BJ (cell line): ENCODE measurements around the gene SLC2A6. TPM values are rescaled to one million over a fixed set of nuclear protein-coding genes. Genes with fewer than 3 reads are reported as not detected.

Experiments used
- CTCF ChIA-PET: fragments of 350-600 bp; formaldehyde crosslinking; extraction: SDS; loops from one replicate; lab custom pipeline; 2021; ENCODE audit warnings: antibody characterized with exemption, inconsistent platforms; lab: Yijun Ruan, JAX
- POLR2A ChIA-PET: fragments of 300-600 bp; sonication (Branson Sonifier 250); formaldehyde crosslinking; extraction: SDS; loops from one replicate; lab custom pipeline; 2021; ENCODE audit warnings: antibody characterized with exemption; lab: Charles Lee
- DNase-seq: peaks from one replicate; pipeline ENCODE4 v3.0.0-alpha.2; 2011; ENCODE audit warnings: low read depth
- H3K27me3 ChIP-seq: 2 replicates; pipeline ENCODE4 v1.6.0; 2011; ENCODE audit warnings: low read length; ENCODE audit not compliant: control insufficient read depth, insufficient read depth
- H3K36me3 ChIP-seq: 2 replicates; pipeline ENCODE4 v1.5.1; 2011; ENCODE audit warnings: low read length; ENCODE audit not compliant: control insufficient read depth, insufficient read depth
- H3K4me3 ChIP-seq: 2 replicates; pipeline ENCODE4 v1.5.1; 2011; ENCODE audit warnings: low read depth, mild to moderate bottlenecking, control low read depth, low read length
- CTCF ChIP-seq: IDR thresholded peaks from 2 replicates; pipeline ENCODE4 v1.5.1; 2011; ENCODE audit warnings: low read depth, mild to moderate bottlenecking, control low read depth, inconsistent platforms, low read length, moderate library complexity; ENCODE audit not compliant: insufficient read depth
- polyA plus RNA-seq: library from polyadenylated mRNA; depleted of rRNA; stranded (reverse); fragments of >200 nt; gene quantifications from 2 replicates; pipeline ENCODE4 v1.2.3, GENCODE V29; 2011

SLC2A6 gene
- polyA plus RNA-seq, 1 experiment, result 9.0 TPM

GRCh38 chr9:133439337-133439736 is 39.6 kb downstream of the SLC2A6 start:
- Histone ChIP-seq H3K27me3 (peaks cover 1% of the 10 kb centered on the region), H3K4me3 (no peak overlapping the region), H3K36me3 (no peaks in the 10 kb centered on the region)
- CTCF ChIA-PET, result interaction anchor here (0.6 to 0.7 kb wide), 2 partner anchors 11 to 296 kb away, joined by 3 read pairs; no protein-coding TSS in a partner anchor
- TF ChIP-seq CTCF, result no peak
- no peak for DNase-seq
- POLR2A ChIA-PET, result no interaction called here

- DNase-seq, result no peak
- Histone ChIP-seq H3K36me3 (no peaks in the 10 kb centered on the region), H3K27me3 (0 out of 2 replicates have a peak, but pooled peaks cover 1% of the 10 kb centered on the region), H3K4me3 (no peak overlapping the region)
- POLR2A ChIA-PET, result no interaction called here
- CTCF ChIA-PET, result interaction anchor here (0.9 to 1.2 kb wide), 4 partner anchors 10 to 252 kb away, joined by 3 read pairs; partner anchors contain the start of gene CACFD1
- no peak for TF ChIP-seq CTCF
These were observed 41.0 kb downstream of the SLC2A6 start for GRCh38 chr9:133437753-133438531.

GRCh38 chr9:133436681-133437080 is 42.2 kb downstream of the SLC2A6 start:
- 0 out of 2 replicates have a peak, but pooled peaks cover 1% of the 10 kb centered on the region for H3K27me3 ChIP-seq
- POLR2A ChIA-PET, result no interaction called here
- no peak overlapping the region for H3K4me3 ChIP-seq
- no peaks in the 10 kb centered on the region for H3K36me3 ChIP-seq
- TF ChIP-seq CTCF, result no peak
- no peak for DNase-seq
- CTCF ChIA-PET, result no interaction called here

GRCh38 chr9:133433351-133433843 is 45.5 kb downstream of the SLC2A6 start:
- ChIA-PET CTCF (no interaction called here), POLR2A (no interaction called here)
- no peak for TF ChIP-seq CTCF
- Histone ChIP-seq H3K27me3 (0 out of 2 replicates have a peak, but pooled peaks cover 1% of the 10 kb centered on the region), H3K36me3 (no peaks in the 10 kb centered on the region), H3K4me3 (no peak overlapping the region)
- no peak for DNase-seq

GRCh38 chr9:133430244-133430643 is 48.7 kb downstream of the SLC2A6 start:
- ChIA-PET CTCF (no interaction called here), POLR2A (no interaction called here)
- no peak for TF ChIP-seq CTCF
- Histone ChIP-seq H3K27me3 (peaks cover 9% of the 10 kb centered on the region), H3K36me3 (no peaks in the 10 kb centered on the region), H3K4me3 (no peak overlapping the region)
- no peak for DNase-seq
